ENCODE results near the gene SKOR1. TPM values are rescaled to one million over a fixed set of nuclear protein-coding genes. Genes with fewer than 3 reads are reported as not detected.
A peak's percentile ranks its signal among the peaks of the same experiment; 100 is the strongest.

Gene SKOR1
- polyA plus RNA-seq, 3 donors, result 0.37 to 0.73 (median 0.42) TPM

- peak; percentile 86 to 97 (median 90) for DNase-seq (ENCODE audit: extremely low read depth in 1 of 11, low read depth in 9 of 11, low spot score in 4 of 11)
Observed at GRCh38 chr15:67839929-67840748, 14.8 kb downstream of the SKOR1 start, which contains the start of gene RNU6-1. Gene RNU6-1, minus strand, starts transcription at chr15:67840045.

- DNase-seq (ENCODE audit: extremely low read depth in 1 of 11, low read depth in 9 of 11, low spot score in 4 of 11), result no peak
Observed at GRCh38 chr15:67840749-67841512, 15.6 kb downstream of the SKOR1 start.

- DNase-seq (ENCODE audit: extremely low read depth in 1 of 11, low read depth in 9 of 11, low spot score in 4 of 11), result no peak
Observed at GRCh38 chr15:67841513-67841762, 16.1 kb downstream of the SKOR1 start.

GRCh38 chr15:67843092-67843501 lies 17.8 kb downstream of the SKOR1 start:
- DNase-seq (ENCODE audit: extremely low read depth in 1 of 11, low read depth in 9 of 11, low spot score in 4 of 11), result no peak

- peak in 5 of 11 donors; percentile 80 to 90 (median 82) for DNase-seq (ENCODE audit: extremely low read depth in 1 of 11, low read depth in 9 of 11, low spot score in 4 of 11)
Observed at GRCh38 chr15:67843571-67844387, 18.5 kb downstream of the SKOR1 start.

- no peak for DNase-seq (ENCODE audit: extremely low read depth in 1 of 11, low read depth in 9 of 11, low spot score in 4 of 11)
Observed at GRCh38 chr15:67845974-67846373, 20.7 kb downstream of the SKOR1 start.

- no peak for DNase-seq (ENCODE audit: extremely low read depth in 1 of 11, low read depth in 9 of 11, low spot score in 4 of 11)
Observed at GRCh38 chr15:67849538-67849937, 24.2 kb downstream of the SKOR1 start.

- DNase-seq (ENCODE audit: extremely low read depth in 1 of 11, low read depth in 9 of 11, low spot score in 4 of 11), result no peak
Observed at GRCh38 chr15:67850336-67850735, 25.0 kb downstream of the SKOR1 start.

- DNase-seq (ENCODE audit: extremely low read depth in 1 of 11, low read depth in 9 of 11, low spot score in 4 of 11), result no peak
Observed at GRCh38 chr15:67850994-67851571, 25.8 kb downstream of the SKOR1 start.

GRCh38 chr15:67852418-67852817 lies 27.1 kb downstream of the SKOR1 start:
- no peak for DNase-seq (ENCODE audit: extremely low read depth in 1 of 11, low read depth in 9 of 11, low spot score in 4 of 11)

GRCh38 chr15:67853454-67853853 lies 28.1 kb downstream of the SKOR1 start:
- no peak for DNase-seq (ENCODE audit: extremely low read depth in 1 of 11, low read depth in 9 of 11, low spot score in 4 of 11)

- DNase-seq (ENCODE audit: extremely low read depth in 1 of 11, low read depth in 9 of 11, low spot score in 4 of 11), result no peak
Observed at GRCh38 chr15:67854358-67854757, 29.0 kb downstream of the SKOR1 start.

- DNase-seq (ENCODE audit: extremely low read depth in 1 of 11, low read depth in 9 of 11, low spot score in 4 of 11), result peak in 1 of 11 donors; percentile 55
Observed at GRCh38 chr15:67855842-67856241, 30.5 kb downstream of the SKOR1 start.

GRCh38 chr15:67857220-67857619 lies 31.9 kb downstream of the SKOR1 start:
- DNase-seq (ENCODE audit: extremely low read depth in 1 of 11, low read depth in 9 of 11, low spot score in 4 of 11), result no peak

- no peak for DNase-seq (ENCODE audit: extremely low read depth in 1 of 11, low read depth in 9 of 11, low spot score in 4 of 11)
Observed at GRCh38 chr15:67859331-67859946, 34.1 kb downstream of the SKOR1 start.

GRCh38 chr15:67861983-67862382 lies 36.7 kb downstream of the SKOR1 start:
- no peak for DNase-seq (ENCODE audit: extremely low read depth in 1 of 11, low read depth in 9 of 11, low spot score in 4 of 11)

- no peak for DNase-seq (ENCODE audit: extremely low read depth in 1 of 11, low read depth in 9 of 11, low spot score in 4 of 11)
Observed at GRCh38 chr15:67862750-67863441, 37.6 kb downstream of the SKOR1 start.

GRCh38 chr15:67863442-67863987 lies 38.2 kb downstream of the SKOR1 start:
- DNase-seq (ENCODE audit: extremely low read depth in 1 of 11, low read depth in 9 of 11, low spot score in 4 of 11), result peak in 4 of 11 donors; percentile 44 to 72 (median 67)
